Measurements from ENCODE around the gene MGAT4A. TPM values are rescaled to one million over a fixed set of nuclear protein-coding genes. Genes with fewer than 3 reads are reported as not detected.

Gene MGAT4A
- total and polyA plus RNA-seq, 10 of the 15 experiments (the other 5 are each of a cell fraction or from before 2014, with no cell fraction given), result 4.3 to 23.4 (median 13.6) TPM

Other genes with a start within 250 kb of the MGAT4A start
- 35.5 and 41.7 TPM in 2 replicates for gene COA5, start 122.6 kb downstream of the MGAT4A start, total RNA-seq (2014; rRNA removed)
- 22.9 and 24.0 TPM in 2 replicates for gene COA5, start 122.6 kb downstream of the MGAT4A start, total RNA-seq (2014; rRNA removed; fragmentation: Illumina TruSeq; extraction: Trizol)
- 26.9 and 29.7 TPM in 2 replicates for gene COA5, start 122.6 kb downstream of the MGAT4A start, total RNA-seq (2021)
- gene COA5, start 122.6 kb downstream of the MGAT4A start, polyA plus RNA-seq (2011; rRNA removed), result 49.9 and 90.9 TPM in 2 replicates
- 20.7 and 21.4 TPM in 2 replicates for gene COA5, start 122.6 kb downstream of the MGAT4A start, polyA plus RNA-seq (2014; fragmentation: Illumina TruSeq; extraction: Trizol)
- gene COA5, start 122.6 kb downstream of the MGAT4A start, polyA plus RNA-seq (2014; fragmentation: Nextera tagmentation; extraction: Ambion mirVana), result 10 to 100 TPM; 21.4 to 40.3 TPM
- 42.8 and 49.3 TPM in 2 replicates for gene COA5, start 122.6 kb downstream of the MGAT4A start, polyA plus RNA-seq (2014; rRNA removed)
- 10 to 100 TPM; 58.8 to 63.3 TPM for gene COA5, start 122.6 kb downstream of the MGAT4A start, polyA plus RNA-seq (2016; fragmentation: Nextera tagmentation; extraction: Ambion mirVana)
- gene UNC50, start 122.5 kb downstream of the MGAT4A start, total RNA-seq (2014; rRNA removed), result 34.6 and 34.8 TPM in 2 replicates
- gene UNC50, start 122.5 kb downstream of the MGAT4A start, total RNA-seq (2014; rRNA removed; fragmentation: Illumina TruSeq; extraction: Trizol), result 27.9 and 28.0 TPM in 2 replicates
- gene UNC50, start 122.5 kb downstream of the MGAT4A start, total RNA-seq (2021), result 25.5 and 25.8 TPM in 2 replicates
- gene UNC50, start 122.5 kb downstream of the MGAT4A start, polyA plus RNA-seq (2011; rRNA removed), result 60.3 and 77.1 TPM in 2 replicates
- 34.8 and 42.4 TPM in 2 replicates for gene UNC50, start 122.5 kb downstream of the MGAT4A start, polyA plus RNA-seq (2014; fragmentation: Illumina TruSeq; extraction: Trizol)
- gene UNC50, start 122.5 kb downstream of the MGAT4A start, polyA plus RNA-seq (2014; fragmentation: Nextera tagmentation; extraction: Ambion mirVana), result 10 to 100 TPM; 40.8 to 59.5 TPM
- gene UNC50, start 122.5 kb downstream of the MGAT4A start, polyA plus RNA-seq (2014; rRNA removed), result 33.1 TPM in 2 replicates
- gene UNC50, start 122.5 kb downstream of the MGAT4A start, polyA plus RNA-seq (2016; fragmentation: Nextera tagmentation; extraction: Ambion mirVana), result 10 to 100 TPM; 68.1 to 76.3 TPM
- gene CRACDL, start 205.1 kb upstream of the MGAT4A start, total RNA-seq (2014; rRNA removed), result 0.33 and 0.34 TPM in 2 replicates
- gene CRACDL, start 205.1 kb upstream of the MGAT4A start, total RNA-seq (2014; rRNA removed; fragmentation: Illumina TruSeq; extraction: Trizol), result 0.13 and 0.41 TPM in 2 replicates
- gene CRACDL, start 205.1 kb upstream of the MGAT4A start, total RNA-seq (2021), result 0.48 and 0.72 TPM in 2 replicates
- 0.03 and 0.13 TPM in 2 replicates for gene CRACDL, start 205.1 kb upstream of the MGAT4A start, polyA plus RNA-seq (2011; rRNA removed)
- 0.21 and 0.22 TPM in 2 replicates for gene CRACDL, start 205.1 kb upstream of the MGAT4A start, polyA plus RNA-seq (2014; fragmentation: Illumina TruSeq; extraction: Trizol)
- gene CRACDL, start 205.1 kb upstream of the MGAT4A start, polyA plus RNA-seq (2014; fragmentation: Nextera tagmentation; extraction: Ambion mirVana), result under 1 TPM; 0.04 to 0.08 TPM
- 0.49 and 0.55 TPM in 2 replicates for gene CRACDL, start 205.1 kb upstream of the MGAT4A start, polyA plus RNA-seq (2014; rRNA removed)
- gene CRACDL, start 205.1 kb upstream of the MGAT4A start, polyA plus RNA-seq (2016; fragmentation: Nextera tagmentation; extraction: Ambion mirVana), result under 1 TPM; 0.12 to 0.14 TPM

Measured in GM12878 (cell line).